Activated T-helper 17 cell treated with anti-CD3 and anti-CD28 coated beads, Interleukin-2, amount 50 U/mL, for 72 hours (primary cell): ENCODE data around the gene SACM1L. TPM values are rescaled to one million over a fixed set of nuclear protein-coding genes. Genes with fewer than 3 reads are reported as not detected.

Source experiments
- ATAC-seq: fragments of 150-1000 bp; cut with Tn5 transposase; replicated peaks from 2 replicates; pipeline ENCODE4 v1.10.0; 2021; ENCODE audit warnings: mild to moderate bottlenecking, moderate library complexity
- H3K27ac Mint-ChIP-seq: one replicate; pipeline ENCODE4 v1.8.0; 2022; ENCODE audit warnings: mixed read lengths
- H3K27me3 Mint-ChIP-seq: one replicate; pipeline ENCODE4 v1.8.0; 2022; ENCODE audit warnings: mixed read lengths
- H3K36me3 Mint-ChIP-seq: one replicate; pipeline ENCODE4 v1.8.0; 2022; ENCODE audit warnings: low read depth, mild to moderate bottlenecking, mixed read lengths
- H3K4me1 Mint-ChIP-seq: one replicate; pipeline ENCODE4 v1.8.0; 2022; ENCODE audit warnings: mixed read lengths
- H3K4me3 Mint-ChIP-seq: one replicate; pipeline ENCODE4 v1.8.0; 2022; ENCODE audit warnings: mild to moderate bottlenecking, mixed read lengths
- H3K9me3 Mint-ChIP-seq: one replicate; pipeline ENCODE4 v1.8.0; 2022; ENCODE audit warnings: mixed read lengths
- total RNA-seq, 2 donors: library from RNA; stranded (reverse); gene quantifications; one replicate each; pipeline ENCODE4 v1.2.3, GENCODE V29; 2022

Gene SACM1L
- total RNA-seq, 2 donors from 2014 or later = 49.2 to 57.4 TPM

GRCh38 chr3:45656575-45657363 lies 32.4 kb upstream of the SACM1L start:
- H3K27ac Mint-ChIP-seq = no peak overlapping the region

GRCh38 chr3:45657853-45658252 lies 31.3 kb upstream of the SACM1L start:
- Mint-ChIP-seq H3K4me3 (no peak overlapping the region), H3K27ac (no peak overlapping the region), H3K27me3 (no peaks in the 10 kb centered on the region), H3K4me1 (peaks cover 14% of the 10 kb centered on the region), H3K9me3 (no peaks in the 10 kb centered on the region), H3K36me3 (no peaks in the 10 kb centered on the region)
- no peak for ATAC-seq

More at GRCh38 chr3:45656575-45657363, 32.4 kb upstream of the SACM1L start:
- H3K36me3 Mint-ChIP-seq = no peaks in the 10 kb centered on the region
- H3K4me1 Mint-ChIP-seq = peaks cover 15% of the 10 kb centered on the region
- no peaks in the 10 kb centered on the region for H3K27me3 Mint-ChIP-seq
- peak; percentile 94 for ATAC-seq
- no peaks in the 10 kb centered on the region for H3K9me3 Mint-ChIP-seq
- H3K4me3 Mint-ChIP-seq = no peak overlapping the region

- Mint-ChIP-seq H3K27me3 (no peaks in the 10 kb centered on the region), H3K36me3 (no peaks in the 10 kb centered on the region), H3K4me1 (peaks cover 15% of the 10 kb centered on the region), H3K27ac (peak overlapping the region; percentile 3), H3K4me3 (peak overlapping the region; percentile 3), H3K9me3 (no peaks in the 10 kb centered on the region)
- no peak for ATAC-seq
These were observed 29.3 kb upstream of the SACM1L start for GRCh38 chr3:45659661-45660566.

GRCh38 chr3:45660567-45660901 lies 28.7 kb upstream of the SACM1L start:
- H3K36me3 Mint-ChIP-seq = no peaks in the 10 kb centered on the region
- no peak overlapping the region for H3K4me3 Mint-ChIP-seq

GRCh38 chr3:45664578-45664977 lies 24.6 kb upstream of the SACM1L start:
- ATAC-seq = peak; percentile 60
- Mint-ChIP-seq H3K27me3 (no peaks in the 10 kb centered on the region), H3K9me3 (no peaks in the 10 kb centered on the region), H3K36me3 (peaks cover 29% of the 10 kb centered on the region), H3K27ac (peak overlapping the region; percentile 82), H3K4me3 (peak overlapping the region; percentile 87), H3K4me1 (peaks cover 50% of the 10 kb centered on the region)

More at GRCh38 chr3:45660567-45660901, 28.7 kb upstream of the SACM1L start:
- H3K27me3 Mint-ChIP-seq = no peaks in the 10 kb centered on the region
- H3K4me1 Mint-ChIP-seq = peaks cover 21% of the 10 kb centered on the region
- ATAC-seq = no peak
- no peaks in the 10 kb centered on the region for H3K9me3 Mint-ChIP-seq
- H3K27ac Mint-ChIP-seq = no peak overlapping the region

GRCh38 chr3:45665101-45665572 lies 24.1 kb upstream of the SACM1L start:
- peak; percentile 5 for ATAC-seq
- peak overlapping the region; percentile 87 for H3K4me3 Mint-ChIP-seq
- peaks cover 50% of the 10 kb centered on the region for H3K4me1 Mint-ChIP-seq
- H3K27me3 Mint-ChIP-seq = no peaks in the 10 kb centered on the region
- peaks cover 34% of the 10 kb centered on the region for H3K36me3 Mint-ChIP-seq
- no peaks in the 10 kb centered on the region for H3K9me3 Mint-ChIP-seq
- H3K27ac Mint-ChIP-seq = peak overlapping the region; percentile 82

- Mint-ChIP-seq H3K4me3 (peak overlapping the region; percentile 87), H3K27ac (peak overlapping the region; percentile 82), H3K36me3 (peaks cover 38% of the 10 kb centered on the region), H3K9me3 (no peaks in the 10 kb centered on the region), H3K27me3 (no peaks in the 10 kb centered on the region), H3K4me1 (peaks cover 49% of the 10 kb centered on the region)
- no peak for ATAC-seq
These were observed 22.3 kb upstream of the SACM1L start for GRCh38 chr3:45666757-45667431.

GRCh38 chr3:45667569-45667934 lies 21.6 kb upstream of the SACM1L start:
- Mint-ChIP-seq H3K27me3 (no peaks in the 10 kb centered on the region), H3K4me3 (peak overlapping the region; percentile 87), H3K36me3 (peaks cover 45% of the 10 kb centered on the region), H3K4me1 (peaks cover 49% of the 10 kb centered on the region), H3K9me3 (no peaks in the 10 kb centered on the region), H3K27ac (peak overlapping the region; percentile 82)
- no peak for ATAC-seq

- H3K36me3 Mint-ChIP-seq = peaks cover 63% of the 10 kb centered on the region
- no peak overlapping the region for H3K4me3 Mint-ChIP-seq
- peaks cover 35% of the 10 kb centered on the region for H3K4me1 Mint-ChIP-seq
- no peak overlapping the region for H3K27ac Mint-ChIP-seq
- no peaks in the 10 kb centered on the region for H3K9me3 Mint-ChIP-seq
- no peaks in the 10 kb centered on the region for H3K27me3 Mint-ChIP-seq
- no peak for ATAC-seq
These were observed 18.8 kb upstream of the SACM1L start for GRCh38 chr3:45670436-45670835.

GRCh38 chr3:45670991-45671390 lies 18.2 kb upstream of the SACM1L start:
- Mint-ChIP-seq H3K4me3 (no peak overlapping the region), H3K27ac (no peak overlapping the region), H3K9me3 (no peaks in the 10 kb centered on the region), H3K36me3 (peaks cover 63% of the 10 kb centered on the region), H3K27me3 (no peaks in the 10 kb centered on the region), H3K4me1 (peaks cover 30% of the 10 kb centered on the region)
- ATAC-seq = no peak

GRCh38 chr3:45673273-45673672 lies 15.9 kb upstream of the SACM1L start:
- Mint-ChIP-seq H3K36me3 (peaks cover 68% of the 10 kb centered on the region), H3K27ac (no peak overlapping the region), H3K4me1 (peaks cover 17% of the 10 kb centered on the region), H3K4me3 (no peak overlapping the region), H3K9me3 (no peaks in the 10 kb centered on the region), H3K27me3 (no peaks in the 10 kb centered on the region)
- no peak for ATAC-seq

- Mint-ChIP-seq H3K4me1 (peaks cover 6% of the 10 kb centered on the region), H3K9me3 (no peaks in the 10 kb centered on the region), H3K36me3 (peaks cover 56% of the 10 kb centered on the region), H3K27ac (peak overlapping the region; percentile 51), H3K27me3 (no peaks in the 10 kb centered on the region), H3K4me3 (peak overlapping the region; percentile 64)
- ATAC-seq = peak; percentile 31
These were observed 12.7 kb upstream of the SACM1L start for GRCh38 chr3:45676325-45677032.

- no peaks in the 10 kb centered on the region for H3K27me3 Mint-ChIP-seq
- H3K9me3 Mint-ChIP-seq = no peaks in the 10 kb centered on the region
- H3K4me3 Mint-ChIP-seq = peak overlapping the region; percentile 64
- peaks cover 6% of the 10 kb centered on the region for H3K4me1 Mint-ChIP-seq
- H3K36me3 Mint-ChIP-seq = peaks cover 53% of the 10 kb centered on the region
- peak; percentile 55 for ATAC-seq
- H3K27ac Mint-ChIP-seq = peak overlapping the region; percentile 51
These were observed 12.2 kb upstream of the SACM1L start for GRCh38 chr3:45677033-45677446.

GRCh38 chr3:45677841-45678240 lies 11.4 kb upstream of the SACM1L start:
- Mint-ChIP-seq H3K27ac (no peak overlapping the region), H3K36me3 (peaks cover 45% of the 10 kb centered on the region), H3K4me1 (peaks cover 6% of the 10 kb centered on the region), H3K9me3 (no peaks in the 10 kb centered on the region), H3K27me3 (no peaks in the 10 kb centered on the region), H3K4me3 (no peak overlapping the region)
- no peak for ATAC-seq
